NCI-H226 (cell line): ENCODE measurements around the gene NRXN3.

Source experiments
- DNase-seq: peaks from one replicate; pipeline ENCODE4 v3.0.0-alpha.2; 2015

The NRXN3 gene

DNA sequence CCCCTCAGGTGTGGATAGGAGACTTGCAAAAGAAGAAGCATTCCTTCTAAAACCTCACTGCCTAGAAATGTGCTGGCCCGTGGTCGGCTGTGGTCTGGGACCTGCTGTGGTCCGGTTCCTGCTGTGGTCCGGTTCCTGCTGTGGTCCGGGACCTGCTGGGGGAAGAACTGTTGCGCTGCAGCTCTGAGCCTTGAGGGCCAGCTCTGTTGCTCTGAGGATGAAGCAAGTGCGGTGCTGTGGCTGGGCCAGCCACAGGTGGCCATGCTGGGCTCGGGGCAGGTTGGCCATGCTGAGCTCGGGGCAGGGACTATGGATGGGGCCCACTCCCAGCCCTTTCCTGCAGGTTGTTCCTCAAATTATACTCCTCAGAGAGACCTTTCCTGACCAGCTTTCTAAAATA, 5.2 kb downstream of the NRXN3 start:
- DNase-seq, result no peak

DNA sequence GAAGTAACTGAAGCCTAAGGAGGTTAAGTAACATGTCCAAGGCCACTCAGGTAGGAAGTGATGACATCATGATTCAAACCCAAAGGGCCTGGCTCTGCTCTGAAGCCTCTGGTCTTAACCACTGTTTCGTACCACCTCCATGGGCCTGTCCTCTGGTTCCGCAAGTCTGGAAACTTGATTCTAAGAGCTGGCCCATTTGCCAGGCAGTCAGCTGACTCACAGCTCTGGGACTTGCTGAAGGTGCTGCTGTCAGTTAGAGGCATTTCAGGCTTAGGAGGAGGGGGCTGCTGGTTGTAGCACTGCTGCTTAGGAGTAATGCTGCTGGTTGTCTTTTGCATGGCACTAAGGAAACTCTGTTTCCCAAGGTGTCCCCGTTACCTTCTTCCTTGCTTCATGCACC, 7.9 kb downstream of the NRXN3 start:
- DNase-seq, result no peak

DNA sequence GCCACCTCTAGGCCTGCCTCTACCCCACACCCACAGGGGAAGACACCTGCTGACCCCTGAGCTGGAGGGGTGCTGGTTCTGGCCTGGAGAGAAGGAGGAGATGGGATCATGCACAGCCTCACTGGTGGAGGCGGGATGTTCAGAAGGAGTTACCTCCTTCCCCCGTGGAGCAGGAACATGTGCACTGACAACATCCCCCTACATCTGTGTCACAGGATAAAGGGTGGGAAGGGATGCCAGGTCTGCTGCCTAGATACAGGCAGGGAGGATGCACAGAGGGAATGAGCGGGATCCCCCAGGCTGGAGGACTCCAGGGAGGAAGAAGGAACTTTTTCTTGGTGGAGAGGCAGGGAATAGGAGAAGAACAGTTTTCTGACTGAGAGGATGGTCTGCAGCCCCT, 8.8 kb downstream of the NRXN3 start:
- no peak for DNase-seq

DNA sequence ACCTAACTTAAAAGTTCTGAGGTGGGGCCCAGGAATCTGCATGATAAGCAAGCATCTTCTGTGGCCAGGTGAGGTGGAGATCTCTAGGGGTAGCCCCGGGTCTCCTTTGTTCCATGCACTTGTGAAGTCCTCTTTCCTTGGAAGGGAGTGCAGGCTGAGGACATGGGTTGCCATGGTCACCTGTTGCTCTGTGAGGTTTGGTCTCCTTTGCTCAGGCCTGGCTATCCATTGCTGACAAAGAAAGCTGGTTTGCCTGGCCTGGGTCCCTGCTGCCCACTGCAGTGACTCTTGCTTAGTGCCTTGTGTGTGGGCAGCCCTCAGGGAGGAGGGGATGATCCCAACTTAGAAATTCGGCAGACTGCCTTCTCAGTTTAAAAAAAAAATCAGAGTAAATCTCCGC, 11.1 kb downstream of the NRXN3 start:
- DNase-seq, result no peak

DNA sequence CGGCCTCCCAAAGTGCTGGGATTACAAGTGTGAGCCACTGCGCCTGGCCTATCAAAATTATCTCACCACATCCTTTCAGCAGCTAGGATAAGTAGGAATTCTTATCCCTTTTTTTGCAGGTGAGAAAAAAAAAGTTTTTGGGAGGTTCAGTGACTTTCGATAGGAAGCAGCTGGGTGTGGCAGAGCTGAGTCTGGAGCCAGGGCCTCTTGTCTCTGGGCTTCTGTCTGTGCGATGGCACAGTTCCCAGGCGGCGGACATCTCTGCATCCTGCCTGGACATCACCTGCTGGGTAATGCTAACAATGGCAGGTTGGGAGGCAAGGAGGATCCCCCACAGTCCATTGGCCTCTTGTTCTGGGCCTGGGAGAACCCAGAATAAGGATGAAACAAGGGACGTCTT, 12.5 kb downstream of the NRXN3 start:
- no peak for DNase-seq

DNA sequence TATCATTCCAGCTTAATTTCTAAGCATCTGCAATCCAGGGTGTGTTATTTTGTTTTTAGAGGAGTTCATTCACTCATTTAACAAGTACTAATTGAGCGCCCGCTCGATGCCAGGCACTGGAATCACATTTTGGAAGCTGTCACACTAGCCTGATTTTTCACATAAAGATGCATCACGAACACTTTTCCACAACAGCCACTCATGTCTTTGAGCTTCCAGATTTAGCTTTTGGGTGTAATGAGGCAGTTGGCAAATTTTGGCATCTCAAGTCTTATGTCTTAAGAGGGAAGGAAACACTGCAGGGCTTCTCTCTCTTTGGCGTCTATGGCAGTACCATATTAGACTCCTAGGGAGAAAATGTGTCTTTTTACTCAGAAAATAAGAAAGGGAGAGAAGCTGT, 14.0 kb downstream of the NRXN3 start:
- no peak for DNase-seq

DNA sequence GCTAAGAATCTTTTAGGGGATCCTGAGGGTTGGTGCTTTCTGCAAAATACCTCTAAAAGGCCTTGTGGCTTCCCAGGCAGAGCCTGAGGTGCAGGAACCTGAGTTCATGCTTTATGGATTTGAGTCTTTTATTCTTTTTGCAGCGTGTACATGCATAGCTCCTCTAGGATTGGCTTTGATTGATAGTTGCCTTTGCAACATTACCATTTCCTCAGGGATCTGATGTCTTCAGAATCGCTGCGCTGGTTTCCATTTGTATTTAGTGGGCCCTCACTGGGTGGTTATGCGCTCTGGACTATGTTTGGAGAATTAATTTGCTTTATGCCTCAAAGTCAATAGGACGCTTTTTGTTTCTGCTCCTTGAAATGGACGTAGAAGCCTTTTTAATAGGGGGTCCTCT, 16.1 kb downstream of the NRXN3 start:
- DNase-seq, result no peak

DNA sequence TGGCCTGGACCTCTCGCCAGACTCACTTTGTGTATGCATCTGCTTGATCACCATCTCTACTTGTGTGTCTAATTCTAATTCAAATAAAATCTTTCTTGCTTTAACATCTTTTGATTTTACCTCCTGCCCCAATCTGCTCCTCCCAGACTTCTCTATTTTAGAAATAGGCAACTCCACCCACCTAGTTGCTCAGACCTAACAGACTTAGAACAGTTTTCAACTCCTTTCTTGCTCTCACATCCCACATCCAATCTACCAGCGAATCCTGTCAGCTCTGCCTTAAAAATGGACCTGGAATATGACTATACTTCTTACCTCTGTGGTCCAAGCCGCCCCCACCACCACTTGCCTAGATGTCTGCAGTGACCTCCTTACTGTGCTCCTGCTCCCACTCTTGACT, 18.7 kb downstream of the NRXN3 start:
- no peak for DNase-seq

DNA sequence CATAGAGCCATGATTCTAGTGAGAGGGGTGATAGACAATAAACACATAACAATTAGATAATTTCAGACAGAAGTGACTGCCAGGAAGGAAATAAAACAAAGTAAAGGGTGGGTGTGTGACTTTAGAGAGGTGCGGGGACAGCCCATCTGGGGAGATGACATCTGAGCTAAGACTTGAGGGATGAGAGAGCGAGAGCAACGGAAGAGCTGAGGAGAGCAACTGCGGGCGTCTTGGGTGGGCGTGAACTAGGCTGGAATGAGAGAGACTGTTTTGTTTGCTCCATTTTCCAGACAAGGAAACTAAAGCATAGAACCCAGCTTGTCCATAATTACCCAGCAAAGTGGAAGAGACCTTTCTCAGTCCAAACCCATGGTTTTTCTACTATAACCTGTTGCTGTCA, 25.3 kb downstream of the NRXN3 start:
- DNase-seq, result no peak

DNA sequence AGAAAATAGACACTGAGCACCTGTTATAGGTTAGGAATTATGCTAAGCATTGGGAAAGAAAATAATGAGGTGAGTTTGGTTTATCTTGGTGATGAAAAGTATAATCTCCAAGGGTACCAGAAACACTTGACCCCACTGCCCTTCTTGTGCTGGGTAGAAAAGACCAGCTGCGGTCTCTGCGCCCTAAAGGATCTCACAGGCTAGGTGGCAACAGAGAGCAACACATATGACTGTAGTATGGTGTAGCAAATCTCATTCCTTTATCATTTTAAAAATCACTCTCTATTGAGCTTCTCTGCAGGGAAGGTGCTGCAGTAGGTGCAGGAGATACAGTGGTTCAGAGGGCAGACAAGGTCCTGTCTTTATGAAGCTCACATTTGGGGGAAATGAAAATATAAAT, 26.1 kb downstream of the NRXN3 start:
- DNase-seq, result no peak

DNA sequence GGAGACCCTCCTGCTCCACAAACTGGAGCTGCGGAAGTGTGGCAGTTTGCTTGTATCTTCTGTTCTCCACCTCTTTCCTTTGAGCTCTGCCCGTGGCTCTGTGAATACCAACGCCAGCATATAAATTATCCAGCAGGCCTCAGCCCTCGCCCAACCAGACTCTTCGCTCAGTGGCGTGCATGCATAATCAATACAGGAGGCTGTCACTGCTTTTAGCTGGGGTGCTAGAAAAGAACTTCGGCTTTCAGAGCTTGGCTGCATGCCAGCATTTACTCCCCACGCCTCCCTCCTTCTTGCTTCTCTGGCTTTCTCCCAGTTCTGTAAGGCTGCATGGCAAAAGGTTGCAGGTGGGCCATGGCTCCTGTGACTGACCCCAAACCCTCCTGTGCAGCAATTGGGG, 26.9 kb downstream of the NRXN3 start:
- no peak for DNase-seq

DNA sequence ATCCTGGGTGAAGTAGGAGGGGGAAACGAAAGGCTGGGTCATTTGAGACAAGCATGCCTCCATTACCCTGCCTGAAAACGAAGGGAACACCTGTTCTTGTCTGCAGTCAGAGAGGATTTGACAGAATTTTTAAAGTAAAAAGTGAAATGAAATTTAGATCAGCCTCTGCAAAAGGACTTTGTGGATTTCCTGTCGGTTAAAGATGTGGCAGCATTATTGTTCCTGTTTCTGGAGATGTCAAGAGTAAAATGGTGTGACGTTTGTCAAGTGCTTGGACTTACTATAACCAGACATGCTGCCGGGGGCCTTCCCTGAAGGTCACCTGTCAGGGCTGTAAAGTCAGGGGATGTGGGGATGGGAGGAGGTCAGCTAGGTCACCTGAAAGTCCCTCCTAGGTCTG, 32.0 kb downstream of the NRXN3 start:
- DNase-seq, result no peak

DNA sequence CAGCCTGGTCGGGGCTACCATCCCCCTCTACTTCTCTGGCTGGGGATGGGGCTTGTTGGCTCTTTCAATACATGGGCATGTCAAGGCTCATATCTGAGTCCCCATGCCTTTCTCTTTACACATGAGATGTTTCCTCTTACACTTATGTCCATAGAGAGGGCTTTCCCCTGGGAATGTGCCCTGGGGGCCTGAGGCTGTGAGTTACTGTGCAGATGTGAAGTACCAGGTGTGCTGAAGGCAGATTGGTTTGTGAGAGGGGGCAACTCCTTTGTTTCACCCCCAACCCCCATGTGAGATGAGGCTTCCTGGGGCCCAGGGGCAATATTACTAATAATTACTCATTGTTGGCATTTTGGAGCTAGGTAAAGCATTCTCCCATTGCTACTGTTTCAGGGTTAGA, 32.8 kb downstream of the NRXN3 start:
- no peak for DNase-seq

DNA sequence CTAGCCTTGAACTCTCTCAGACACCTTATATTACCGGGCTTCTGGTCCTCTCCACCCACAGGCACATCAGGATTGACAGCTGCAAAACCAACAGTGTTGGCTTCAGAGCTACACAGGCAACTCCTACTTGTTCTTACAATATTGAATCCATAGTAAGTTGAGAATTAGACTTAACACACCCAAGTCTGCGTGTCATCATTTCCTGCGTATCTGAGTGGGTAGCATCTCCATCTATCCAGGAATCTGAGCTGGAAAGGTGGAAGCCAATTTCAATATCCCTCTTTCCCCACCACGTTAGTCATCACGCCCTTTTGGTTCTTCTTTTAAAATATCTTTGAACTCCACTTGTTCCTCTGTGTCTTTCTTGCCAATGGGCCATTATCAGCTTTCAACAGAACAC, 37.2 kb downstream of the NRXN3 start:
- DNase-seq, result no peak

DNA sequence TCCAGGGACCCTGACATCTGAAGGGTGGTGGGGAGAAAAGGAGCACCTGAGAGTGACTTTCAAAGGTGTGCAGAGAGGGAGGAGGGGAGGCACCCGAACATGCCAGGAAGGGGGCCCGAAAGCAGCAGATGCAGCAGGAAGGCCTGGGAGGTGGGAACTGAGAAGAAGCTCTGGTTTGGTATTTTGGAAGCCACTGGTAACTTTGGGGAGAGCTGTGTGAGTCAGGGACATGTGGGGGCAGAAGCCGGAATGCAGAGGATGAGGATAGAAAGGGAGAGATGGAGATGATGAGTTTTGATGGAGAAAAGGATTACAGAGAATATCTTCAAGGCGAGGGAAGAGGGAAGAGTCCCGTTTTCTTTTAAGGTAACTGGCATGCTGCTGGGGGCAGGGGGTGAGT, 50.1 kb downstream of the NRXN3 start:
- no peak for DNase-seq

DNA sequence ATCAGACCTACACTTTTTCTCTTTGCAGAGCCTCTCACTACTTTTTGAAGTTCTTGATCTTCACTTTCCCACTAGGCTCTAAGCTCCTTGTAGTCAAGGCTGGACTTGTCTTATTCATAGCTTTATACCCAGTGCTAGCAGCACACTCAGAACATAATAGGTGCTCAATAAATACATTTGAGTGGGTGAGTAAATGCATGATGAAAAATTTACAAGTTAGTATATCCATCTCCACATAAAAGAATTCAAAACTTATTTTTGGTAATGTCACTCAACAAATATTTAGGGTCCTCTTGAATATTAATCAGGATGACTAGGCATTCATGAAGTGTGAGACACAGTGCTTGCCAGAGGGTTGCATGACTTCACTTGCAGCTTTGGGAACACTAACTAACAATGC, 52.6 kb downstream of the NRXN3 start:
- DNase-seq, result no peak

DNA sequence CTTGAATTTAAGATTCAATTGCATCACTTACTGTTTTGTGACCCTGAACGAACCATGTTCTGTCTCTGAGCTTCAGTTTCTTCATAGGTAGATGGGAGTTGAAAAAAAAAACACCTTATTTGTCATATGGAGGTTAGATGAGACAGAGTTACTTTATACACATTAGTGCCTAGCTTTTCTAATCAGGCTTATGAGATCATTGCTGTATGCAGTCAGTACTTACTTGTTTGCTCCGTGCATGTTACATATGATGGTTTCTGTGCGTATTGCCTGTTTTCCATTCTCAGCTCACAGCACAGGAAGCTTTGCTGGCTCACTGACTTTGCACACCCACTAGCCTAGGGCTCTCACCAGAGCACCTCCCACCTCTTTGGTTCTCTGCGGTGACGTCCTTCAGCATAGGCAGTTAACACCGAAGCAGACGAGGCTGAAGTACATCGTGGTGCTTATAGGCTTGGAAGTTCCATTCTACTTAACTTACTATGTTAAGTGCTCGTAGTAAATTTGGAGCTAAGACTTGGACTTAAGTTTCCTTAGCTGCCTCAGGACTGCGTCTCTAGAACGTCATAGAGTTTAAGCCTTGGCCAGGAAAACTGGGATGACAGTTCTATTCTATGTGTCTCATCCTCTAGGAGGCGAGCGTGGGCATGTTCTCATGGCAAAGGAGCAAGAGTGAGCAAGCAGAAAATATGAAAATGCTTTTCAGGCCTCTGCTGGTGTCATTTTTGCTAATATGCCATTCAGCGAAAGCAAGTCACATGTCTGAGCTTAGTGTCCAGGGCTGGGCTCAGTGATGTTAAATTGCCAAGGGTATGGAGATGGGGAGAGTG, 57.3 kb downstream of the NRXN3 start:
- no peak for DNase-seq

DNA sequence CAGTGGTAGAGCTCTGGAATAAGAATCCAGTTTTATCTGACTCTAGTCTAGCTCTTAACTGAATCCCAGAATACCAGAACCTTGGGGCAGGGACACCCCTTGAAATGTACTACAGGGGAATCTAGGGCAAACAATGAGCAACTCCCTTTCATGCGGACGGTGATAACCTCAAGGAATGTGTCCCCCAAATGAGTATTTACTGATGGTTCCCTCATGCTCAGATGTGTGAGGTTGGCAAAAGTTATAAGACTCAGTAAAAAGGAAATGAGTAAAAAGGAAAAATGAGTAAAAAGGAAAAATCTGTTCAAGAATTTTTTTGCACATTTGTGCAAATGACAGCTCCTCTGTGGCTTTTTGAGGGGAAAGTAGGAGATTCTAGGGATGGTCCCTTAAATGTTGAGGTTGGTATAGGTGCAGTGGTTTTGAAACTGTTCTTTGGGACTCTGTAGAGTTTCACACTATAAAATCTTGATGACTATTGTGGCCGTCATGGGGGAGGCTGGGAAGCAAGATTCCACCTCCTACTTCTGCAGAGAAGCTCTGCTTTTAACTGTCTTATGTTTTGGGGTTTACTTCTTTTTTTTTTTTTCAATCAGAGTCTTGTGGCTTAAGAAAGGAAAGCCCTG, 58.6 kb downstream of the NRXN3 start:
- DNase-seq, result no peak

DNA sequence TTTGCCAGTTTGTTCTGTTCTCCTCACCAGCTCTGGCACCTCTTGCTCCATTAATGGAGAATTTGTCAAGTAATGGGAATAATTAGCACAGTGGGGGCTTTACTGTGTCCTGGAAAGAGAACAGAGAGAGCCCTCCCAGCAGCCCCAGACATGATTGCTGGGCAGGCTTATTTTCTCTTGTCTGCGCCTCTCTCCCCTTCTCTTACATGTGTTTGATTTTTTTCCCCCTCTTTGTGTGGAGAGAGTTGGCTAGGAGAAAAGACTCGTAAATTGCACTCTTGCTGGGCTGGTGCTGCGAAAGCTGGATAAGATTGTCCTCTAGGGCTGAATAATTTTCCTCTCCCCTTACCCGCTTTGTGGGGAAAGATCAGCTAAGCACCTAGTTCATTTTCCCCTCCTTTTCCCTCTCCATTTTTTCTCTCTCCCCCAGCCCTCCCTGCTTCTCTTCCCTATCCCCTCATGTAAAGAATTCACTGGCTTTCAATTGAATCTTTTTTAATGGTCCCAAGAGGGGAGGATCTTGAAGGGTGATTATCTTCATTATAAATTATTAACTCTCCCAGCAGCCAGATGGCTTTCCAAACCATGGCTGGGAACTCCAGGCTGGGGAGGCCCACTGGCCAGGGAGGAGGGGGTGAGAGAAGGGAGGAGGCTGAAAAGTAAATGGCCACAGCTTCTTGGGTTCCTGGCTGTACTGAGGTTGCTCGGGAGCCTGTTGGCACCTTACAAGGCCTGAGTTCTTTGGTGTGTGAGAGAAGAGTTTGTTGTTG, 62.2 kb downstream of the NRXN3 start:
- no peak for DNase-seq

DNA sequence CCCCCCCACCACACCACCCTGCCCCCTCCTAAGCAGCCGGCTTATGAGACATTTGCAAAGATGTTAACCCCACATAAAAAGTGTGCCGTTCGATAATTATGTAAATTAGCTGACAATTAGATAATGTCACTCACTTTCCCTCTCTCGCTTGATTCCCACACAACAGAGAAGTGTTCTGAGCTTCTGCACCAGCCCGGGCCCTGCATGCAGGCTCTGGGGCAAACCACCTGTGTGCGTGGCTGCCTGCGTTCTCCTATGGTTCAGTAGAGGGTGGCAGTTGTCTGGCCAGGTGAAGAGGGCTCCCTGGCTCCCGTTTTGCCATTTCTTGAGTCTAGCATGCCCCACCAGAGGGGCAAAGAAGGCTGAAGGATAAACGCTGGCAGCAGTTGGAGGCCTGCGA, 68.0 kb downstream of the NRXN3 start:
- DNase-seq, result no peak

DNA sequence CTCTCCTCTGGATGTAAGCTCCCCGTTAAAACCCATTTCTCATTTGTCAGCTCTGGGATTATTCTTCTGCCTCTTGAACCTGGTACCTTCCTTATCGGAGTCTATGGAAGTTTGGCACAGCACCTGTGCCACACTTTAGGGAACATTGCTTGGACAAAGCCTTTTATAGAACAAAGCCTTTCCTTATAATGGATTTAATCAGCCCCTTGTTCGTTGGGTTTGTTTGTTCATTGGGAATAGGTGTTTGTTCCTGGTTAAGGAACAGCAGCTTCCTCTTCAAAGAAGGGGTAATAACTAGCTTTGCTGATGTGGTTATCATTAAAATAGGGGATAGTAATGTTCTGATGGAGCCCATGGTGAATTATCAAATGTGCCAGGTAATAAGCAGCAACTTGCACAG, 70.4 kb downstream of the NRXN3 start:
- DNase-seq, result no peak

DNA sequence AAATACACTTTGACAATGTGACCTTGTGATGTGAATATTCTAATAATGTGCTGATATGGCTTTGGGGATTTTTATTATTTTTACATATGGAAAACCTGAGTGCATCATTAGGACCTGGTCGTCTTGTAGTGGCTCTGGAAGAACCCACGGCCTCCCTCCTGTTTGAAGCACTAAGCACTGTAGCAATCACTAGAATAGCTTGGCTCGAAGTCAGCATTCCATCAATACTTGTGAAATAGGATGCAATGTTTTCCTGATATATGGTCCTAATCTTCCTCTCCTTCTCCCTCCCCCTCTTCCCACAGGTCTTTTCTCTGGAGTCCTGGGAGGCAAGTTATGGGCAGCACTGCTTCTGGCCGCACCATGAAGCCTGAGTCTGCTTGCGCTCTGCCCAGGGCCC, 71.9 kb downstream of the NRXN3 start:
- no peak for DNase-seq

DNA sequence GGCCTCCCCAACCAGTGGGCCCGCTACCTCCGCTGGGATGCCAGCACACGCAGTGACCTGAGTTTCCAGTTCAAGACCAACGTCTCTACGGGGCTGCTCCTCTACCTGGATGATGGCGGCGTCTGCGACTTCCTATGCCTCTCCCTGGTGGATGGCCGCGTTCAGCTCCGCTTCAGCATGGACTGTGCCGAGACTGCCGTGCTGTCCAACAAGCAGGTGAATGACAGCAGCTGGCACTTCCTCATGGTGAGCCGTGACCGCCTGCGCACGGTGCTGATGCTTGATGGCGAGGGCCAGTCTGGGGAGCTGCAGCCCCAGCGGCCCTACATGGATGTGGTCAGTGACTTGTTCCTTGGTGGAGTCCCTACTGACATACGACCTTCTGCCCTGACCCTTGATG, 73.0 kb downstream of the NRXN3 start:
- DNase-seq, result no peak

DNA sequence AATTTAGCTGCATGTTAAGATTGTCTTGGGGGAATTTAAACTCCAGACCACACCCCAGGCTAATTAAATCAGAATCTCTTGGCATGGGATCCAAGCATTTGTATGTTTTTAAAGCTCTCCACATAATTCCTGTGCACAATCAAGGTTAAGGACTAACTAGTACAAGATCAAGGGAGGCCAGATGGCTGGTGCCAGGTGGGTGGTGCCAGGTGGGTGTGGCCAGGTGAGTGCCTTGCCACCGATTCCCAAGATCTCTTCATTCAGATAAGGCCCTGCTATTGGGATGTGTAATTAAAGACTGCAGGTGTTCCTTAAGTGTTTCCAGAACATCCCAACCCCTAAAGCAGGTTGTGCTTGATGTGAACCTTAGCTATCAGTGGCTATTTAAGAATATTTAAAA, 75.1 kb downstream of the NRXN3 start:
- no peak for DNase-seq
